T-cell (primary cell): ENCODE data around the gene JAZF1. TPM values are rescaled to one million over a fixed set of nuclear protein-coding genes. Genes with fewer than 3 reads are reported as not detected.

ENCODE experiments used
- ATAC-seq, 4 experiments: fragments of 200-7000 bp in 3 of 4; fragments of 150-1000 bp in 1 of 4; cut with Tn5 transposase; replicated peaks in 1 of 4; 1 replicate in 3 of 4; 2 replicates in 1 of 4; pipeline ENCODE4 v1.10.0; 2021; ENCODE audit warnings: moderate library complexity in 3 of 4, mild to moderate bottlenecking in 2 of 4, moderate number of reproducible peaks in 1 of 4
- CTCF ChIA-PET, 2 donors: fragments of 300-600 bp; sonication (Branson Sonifier 250); formaldehyde crosslinking; loops; one replicate each; lab custom pipeline; 2022; ENCODE audit warnings: antibody characterized with exemption in 2 of 2; lab: Charles Lee
- POLR2A ChIA-PET, 2 donors: fragments of 300-600 bp; sonication (Branson Sonifier 250); formaldehyde crosslinking; loops; one replicate each; lab custom pipeline; 2022; ENCODE audit warnings: antibody characterized with exemption in 2 of 2; lab: Charles Lee
- DNase-seq, 35 experiments: peaks; one replicate each; pipeline versions ENCODE4 v3.0.0 to v3.0.0-alpha.2; 2013 to 2023
- H3K27ac ChIP-seq: one replicate; pipeline ENCODE4 v1.5.1; 2013; ENCODE audit warnings: low read length
- H3K27me3 ChIP-seq, 2 experiments: replicated peaks in 1 of 2; 1 replicate in 1 of 2; 2 replicates in 1 of 2; pipeline versions ENCODE4 v1.6.1 to v1.7.0; 2013; ENCODE audit warnings: low read length in 1 of 2, mixed read lengths in 1 of 2; ENCODE audit not compliant: control insufficient read depth in 2 of 2, insufficient read depth in 2 of 2; ENCODE audit errors: extremely low read depth in 1 of 2
- H3K36me3 ChIP-seq, 2 donors: 1 replicate in 1 of 2; 2 replicates in 1 of 2; pipeline versions ENCODE4 v1.6.1 to v1.7.0; 2013; ENCODE audit warnings: low read length in 1 of 2; ENCODE audit not compliant: control insufficient read depth in 2 of 2, insufficient read depth in 1 of 2; ENCODE audit errors: extremely low read depth in 1 of 2
- H3K4me1 ChIP-seq, 2 experiments: 1 replicate in 1 of 2; 2 replicates in 1 of 2; pipeline versions ENCODE4 v1.6.1 to v1.7.0; 2013; ENCODE audit warnings: low read length in 2 of 2, mixed read lengths in 1 of 2; ENCODE audit not compliant: insufficient read depth in 2 of 2, control insufficient read depth in 1 of 2; ENCODE audit errors: extremely low read depth in 1 of 2
- H3K4me3 ChIP-seq, 2 donors: 1 replicate in 1 of 2; 2 replicates in 1 of 2; pipeline versions ENCODE4 v1.5.1 to v1.7.0; 2013; ENCODE audit warnings: mild to moderate bottlenecking in 2 of 2, low read length in 1 of 2, moderate library complexity in 1 of 2; ENCODE audit not compliant: control insufficient read depth in 1 of 2; ENCODE audit errors: extremely low read depth in 1 of 2
- H3K9me3 ChIP-seq: 2 replicates; pipeline ENCODE4 v1.7.0; 2013
- H3K27ac Mint-ChIP-seq, 2 donors: one replicate each; pipeline ENCODE4 v1.8.0; 2020 to 2021; ENCODE audit warnings: mild to moderate bottlenecking in 2 of 2, mixed read lengths in 2 of 2
- H3K27me3 Mint-ChIP-seq, 2 donors: one replicate each; pipeline ENCODE4 v1.8.0; 2021 to 2022; ENCODE audit warnings: mixed read lengths in 2 of 2
- H3K36me3 Mint-ChIP-seq: one replicate; pipeline ENCODE4 v1.8.0; 2021; ENCODE audit warnings: mixed read lengths
- H3K4me1 Mint-ChIP-seq, 3 donors: one replicate each; pipeline ENCODE4 v1.8.0; 2020 to 2022; ENCODE audit warnings: mixed read lengths in 3 of 3, mild to moderate bottlenecking in 1 of 3
- H3K4me3 Mint-ChIP-seq, 3 donors: one replicate each; pipeline ENCODE4 v1.8.0; 2020 to 2022; ENCODE audit warnings: mild to moderate bottlenecking in 3 of 3, mixed read lengths in 3 of 3, moderate library complexity in 3 of 3
- H3K9me3 Mint-ChIP-seq, 3 donors: one replicate each; pipeline ENCODE4 v1.8.0; 2020 to 2022; ENCODE audit warnings: mixed read lengths in 3 of 3
- WGBS: methylation state at CpG from one replicate; pipeline ENCODE4 v1.1.5; 2013; ENCODE audit warnings: missing lambda C conversion rate; ENCODE audit not compliant: insufficient coverage; 5-methylcytosine and 5-hydroxymethylcytosine counted together
- total RNA-seq, 35 experiments: library from RNA in 6 of 35; stranded (reverse) in 6 of 35; fragments of 120-200 nt in 1 of 35; gene quantifications; one replicate each; pipeline versions ENCODE4 v1.2.1 to v1.2.4 and lab custom pipeline; 2013 to 2026

Gene JAZF1
- total RNA-seq, 5 donors from 2014 or later (not counting 1 experiment from before 2014, with no cell fraction given), result 9.6 to 22.1 (median 15.9) TPM

GRCh38 chr7:27917119-27917518, 263.5 kb downstream of the JAZF1 start:
- no peak overlapping the region for H3K27ac Mint-ChIP-seq
- Histone ChIP-seq H3K9me3 (no peaks in the 10 kb centered on the region), H3K36me3 (no peaks in the 10 kb centered on the region), H3K27ac (no peak overlapping the region), H3K4me1 (no peaks in the 10 kb centered on the region), H3K27me3 (no peaks in the 10 kb centered on the region), H3K4me3 (no peak overlapping the region)
- 100% methylated on average over 2 of the region's 2 CpGs for WGBS
- peaks cover 10% of the 10 kb centered on the region for H3K36me3 Mint-ChIP-seq
- ChIA-PET POLR2A (no interaction called here), CTCF (interaction anchor here in 1 of 2 donors (0.6 kb wide), 1 partner anchor 96 kb away, joined by 3 read pairs; no protein-coding TSS in a partner anchor)
- H3K9me3 Mint-ChIP-seq, result no peaks in the 10 kb centered on the region
- DNase-seq, result no peak
- no peak for ATAC-seq
- no peak overlapping the region for H3K4me3 Mint-ChIP-seq
- H3K4me1 Mint-ChIP-seq, result no peaks in the 10 kb centered on the region
- no peaks in the 10 kb centered on the region for H3K27me3 Mint-ChIP-seq

- H3K4me3 Mint-ChIP-seq, result no peak overlapping the region
- no peaks in the 10 kb centered on the region for H3K27me3 Mint-ChIP-seq
- no peak overlapping the region for H3K27ac Mint-ChIP-seq
- H3K36me3 Mint-ChIP-seq, result peaks cover 10% of the 10 kb centered on the region
- Histone ChIP-seq H3K4me3 (no peak overlapping the region), H3K27ac (no peak overlapping the region), H3K27me3 (no peaks in the 10 kb centered on the region), H3K9me3 (no peaks in the 10 kb centered on the region), H3K4me1 (no peaks in the 10 kb centered on the region), H3K36me3 (no peaks in the 10 kb centered on the region)
- DNase-seq (no peak), ATAC-seq (no peak)
- no peaks in the 10 kb centered on the region for H3K4me1 Mint-ChIP-seq
- H3K9me3 Mint-ChIP-seq, result no peaks in the 10 kb centered on the region
- WGBS, result no CpG with 5 or more reads among the region's 1 CpG
- ChIA-PET CTCF (no interaction called here), POLR2A (no interaction called here)
Measured at GRCh38 chr7:27916372-27916771, 264.2 kb downstream of the JAZF1 start.

GRCh38 chr7:27914409-27914808, 266.2 kb downstream of the JAZF1 start:
- H3K4me3 ChIP-seq, result no peak overlapping the region
- ChIA-PET POLR2A (no interaction called here), CTCF (no interaction called here)
- no peak overlapping the region for H3K4me3 Mint-ChIP-seq
- H3K27me3 Mint-ChIP-seq, result no peaks in the 10 kb centered on the region
- no peak for ATAC-seq
- H3K27me3 ChIP-seq, result no peaks in the 10 kb centered on the region
- no peak for DNase-seq
- H3K27ac Mint-ChIP-seq, result no peak overlapping the region
- H3K27ac ChIP-seq, result no peak overlapping the region
- no peaks in the 10 kb centered on the region for H3K9me3 Mint-ChIP-seq
- H3K36me3 ChIP-seq, result no peaks in the 10 kb centered on the region
- WGBS, result 100% methylated on average over 1 of the region's 3 CpGs
- no peaks in the 10 kb centered on the region for H3K4me1 Mint-ChIP-seq
- peaks cover 10% of the 10 kb centered on the region for H3K36me3 Mint-ChIP-seq
- H3K4me1 ChIP-seq, result no peaks in the 10 kb centered on the region
- no peaks in the 10 kb centered on the region for H3K9me3 ChIP-seq

GRCh38 chr7:27912751-27913150, 267.8 kb downstream of the JAZF1 start:
- CTCF ChIA-PET, result no interaction called here

GRCh38 chr7:27911920-27912319, 268.7 kb downstream of the JAZF1 start:
- ChIA-PET CTCF (interaction anchor here in 1 of 2 donors (0.5 kb wide), 1 partner anchor 23 kb away, joined by 3 read pairs; no protein-coding TSS in a partner anchor), POLR2A (no interaction called here)
- Mint-ChIP-seq H3K27me3 (no peaks in the 10 kb centered on the region), H3K9me3 (no peaks in the 10 kb centered on the region), H3K4me3 (no peak overlapping the region), H3K27ac (no peak overlapping the region), H3K4me1 (no peaks in the 10 kb centered on the region), H3K36me3 (peaks cover 5% of the 10 kb centered on the region)
- H3K36me3 ChIP-seq, result no peaks in the 10 kb centered on the region
- H3K27ac ChIP-seq, result no peak overlapping the region
- ATAC-seq (no peak), DNase-seq (no peak)
- H3K9me3 ChIP-seq, result no peaks in the 10 kb centered on the region
- H3K4me1 ChIP-seq, result no peaks in the 10 kb centered on the region
- H3K27me3 ChIP-seq, result no peaks in the 10 kb centered on the region
- WGBS, result no CpG with 5 or more reads among the region's 3 CpGs
- H3K4me3 ChIP-seq, result no peak overlapping the region

More at GRCh38 chr7:27912751-27913150, 267.8 kb downstream of the JAZF1 start:
- no peaks in the 10 kb centered on the region for H3K4me1 Mint-ChIP-seq
- Histone ChIP-seq H3K27me3 (no peaks in the 10 kb centered on the region), H3K4me3 (no peak overlapping the region), H3K9me3 (no peaks in the 10 kb centered on the region), H3K27ac (no peak overlapping the region), H3K36me3 (no peaks in the 10 kb centered on the region), H3K4me1 (no peaks in the 10 kb centered on the region)
- no peaks in the 10 kb centered on the region for H3K9me3 Mint-ChIP-seq
- POLR2A ChIA-PET, result no interaction called here
- no peaks in the 10 kb centered on the region for H3K27me3 Mint-ChIP-seq
- DNase-seq (no peak), ATAC-seq (no peak)
- H3K4me3 Mint-ChIP-seq, result no peak overlapping the region
- no CpG with 5 or more reads among the region's 7 CpGs for WGBS
- H3K27ac Mint-ChIP-seq, result no peak overlapping the region
- H3K36me3 Mint-ChIP-seq, result peaks cover 10% of the 10 kb centered on the region

- H3K4me3 ChIP-seq, result no peak overlapping the region
- no peak for DNase-seq
- H3K9me3 ChIP-seq, result no peaks in the 10 kb centered on the region
- Mint-ChIP-seq H3K4me3 (no peak overlapping the region), H3K9me3 (no peaks in the 10 kb centered on the region), H3K4me1 (no peaks in the 10 kb centered on the region), H3K27ac (no peak overlapping the region), H3K27me3 (no peaks in the 10 kb centered on the region), H3K36me3 (no peaks in the 10 kb centered on the region)
- ATAC-seq, result no peak
- no peaks in the 10 kb centered on the region for H3K27me3 ChIP-seq
- ChIA-PET POLR2A (no interaction called here), CTCF (no interaction called here)
- WGBS, result 100% methylated on average over 1 of the region's 3 CpGs
- no peaks in the 10 kb centered on the region for H3K36me3 ChIP-seq
- H3K4me1 ChIP-seq, result no peaks in the 10 kb centered on the region
- no peak overlapping the region for H3K27ac ChIP-seq
Measured at GRCh38 chr7:27910326-27910725, 270.3 kb downstream of the JAZF1 start.
